ENCODE data around the gene NFIB.

DNA sequence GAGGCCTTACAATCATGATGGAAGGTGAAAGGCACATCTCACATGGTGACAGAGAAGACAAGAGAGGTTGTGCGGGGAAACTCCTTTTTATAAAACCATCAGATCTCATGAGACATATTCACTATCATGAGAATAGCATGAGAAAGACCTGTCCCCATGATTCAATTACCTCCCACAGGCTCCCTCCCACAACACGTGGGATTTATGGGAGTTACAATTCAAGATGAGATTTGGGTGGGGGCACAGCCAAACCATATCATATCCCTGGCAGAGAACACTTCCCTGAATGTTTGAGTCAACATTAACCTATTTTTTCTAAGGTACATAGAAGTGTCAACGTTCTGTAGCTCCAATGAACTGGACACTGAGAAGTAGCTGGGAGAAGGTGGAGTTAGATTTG lies 280.9 kb downstream of the NFIB start:
- TF ChIP-seq, protein P1, sequence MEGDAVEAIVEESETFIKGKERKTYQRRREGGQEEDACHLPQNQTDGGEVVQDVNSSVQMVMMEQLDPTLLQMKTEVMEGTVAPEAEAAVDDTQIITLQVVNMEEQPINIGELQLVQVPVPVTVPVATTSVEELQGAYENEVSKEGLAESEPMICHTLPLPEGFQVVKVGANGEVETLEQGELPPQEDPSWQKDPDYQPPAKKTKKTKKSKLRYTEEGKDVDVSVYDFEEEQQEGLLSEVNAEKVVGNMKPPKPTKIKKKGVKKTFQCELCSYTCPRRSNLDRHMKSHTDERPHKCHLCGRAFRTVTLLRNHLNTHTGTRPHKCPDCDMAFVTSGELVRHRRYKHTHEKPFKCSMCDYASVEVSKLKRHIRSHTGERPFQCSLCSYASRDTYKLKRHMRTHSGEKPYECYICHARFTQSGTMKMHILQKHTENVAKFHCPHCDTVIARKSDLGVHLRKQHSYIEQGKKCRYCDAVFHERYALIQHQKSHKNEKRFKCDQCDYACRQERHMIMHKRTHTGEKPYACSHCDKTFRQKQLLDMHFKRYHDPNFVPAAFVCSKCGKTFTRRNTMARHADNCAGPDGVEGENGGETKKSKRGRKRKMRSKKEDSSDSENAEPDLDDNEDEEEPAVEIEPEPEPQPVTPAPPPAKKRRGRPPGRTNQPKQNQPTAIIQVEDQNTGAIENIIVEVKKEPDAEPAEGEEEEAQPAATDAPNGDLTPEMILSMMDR (IDR thresholded peaks at IDR 0.05) = no peak
- TF ChIP-seq POLR2A (IDR thresholded peaks at IDR 0.05) = no peak

All from uterus (tissue), 2 donors.